WERI-Rb-1 (cell line): ENCODE measurements around the gene FGD1.

ENCODE experiments used
- DNase-seq: peaks from one replicate; pipeline ENCODE4 v3.0.0-alpha.2; 2020
- H3K27ac ChIP-seq: fragments of 250-450 bp; sonication (Bioruptor Pico); 2 replicates; pipeline ENCODE4 v1.5.1; 2020; ENCODE audit warnings: mild to moderate bottlenecking, moderate library complexity
- H3K27me3 ChIP-seq: fragments of 250-450 bp; sonication (Bioruptor Pico); 2 replicates; pipeline ENCODE4 v1.5.1; 2021; ENCODE audit warnings: mild to moderate bottlenecking, low read depth, moderate library complexity; ENCODE audit not compliant: insufficient read depth, severe bottlenecking
- H3K36me3 ChIP-seq: fragments of 250-450 bp; sonication (Bioruptor Pico); 2 replicates; pipeline ENCODE4 v1.5.1; 2020; ENCODE audit warnings: mild to moderate bottlenecking, moderate library complexity
- H3K4me3 ChIP-seq: 2 replicates; pipeline ENCODE4 v1.5.1; 2011; ENCODE audit warnings: low read depth, mild to moderate bottlenecking, control low read depth, low read length
- H3K9me3 ChIP-seq: fragments of 250-450 bp; sonication (Bioruptor Pico); 2 replicates; pipeline ENCODE4 v1.5.1; 2021; ENCODE audit warnings: mild to moderate bottlenecking, moderate library complexity; ENCODE audit not compliant: severe bottlenecking
- CTCF ChIP-seq: IDR thresholded peaks from 2 replicates; pipeline ENCODE4 v1.5.1; 2011; ENCODE audit warnings: low read depth, mild to moderate bottlenecking, control low read depth, inconsistent platforms, low read length

FGD1 gene

GRCh38 chrX:54447461-54447860 lies 48.6 kb downstream of the FGD1 start:
- TF ChIP-seq CTCF, result peak; percentile 42
- peaks cover 5% of the 10 kb centered on the region for H3K27me3 ChIP-seq
- no peak overlapping the region for H3K4me3 ChIP-seq
- H3K9me3 ChIP-seq, result no peaks in the 10 kb centered on the region
- H3K36me3 ChIP-seq, result peaks cover 7% of the 10 kb centered on the region; the same call in 1 of the 2 replicates
- no peak overlapping the region for H3K27ac ChIP-seq
- DNase-seq, result no peak

GRCh38 chrX:54446084-54446483 lies 50.0 kb downstream of the FGD1 start:
- H3K27ac ChIP-seq, result no peak overlapping the region
- peaks cover 7% of the 10 kb centered on the region; the same call in 1 of the 2 replicates for H3K36me3 ChIP-seq
- DNase-seq, result no peak
- H3K9me3 ChIP-seq, result no peaks in the 10 kb centered on the region
- TF ChIP-seq CTCF, result no peak
- H3K27me3 ChIP-seq, result peaks cover 5% of the 10 kb centered on the region
- H3K4me3 ChIP-seq, result no peak overlapping the region

- Histone ChIP-seq H3K9me3 (no peaks in the 10 kb centered on the region), H3K36me3 (peaks cover 4% of the 10 kb centered on the region; the same call in 1 of the 2 replicates), H3K4me3 (no peak overlapping the region), H3K27ac (no peak overlapping the region), H3K27me3 (peaks cover 5% of the 10 kb centered on the region)
- no peak for DNase-seq
- TF ChIP-seq CTCF, result no peak
Observed at GRCh38 chrX:54444752-54445151, 51.3 kb downstream of the FGD1 start.

- Histone ChIP-seq H3K4me3 (no peak overlapping the region), H3K9me3 (no peaks in the 10 kb centered on the region), H3K27ac (no peak overlapping the region), H3K27me3 (peaks cover 5% of the 10 kb centered on the region), H3K36me3 (peaks cover 4% of the 10 kb centered on the region; the same call in 1 of the 2 replicates)
- no peak for DNase-seq
- TF ChIP-seq CTCF, result no peak
Observed at GRCh38 chrX:54442790-54443189, 53.2 kb downstream of the FGD1 start.

GRCh38 chrX:54439960-54440871 lies 55.8 kb downstream of the FGD1 start, which contains the start of gene TSR2:
Gene TSR2 (plus strand): TSS chrX:54440404. CDS start chrX:54440422, 18 bp downstream.
- Histone ChIP-seq H3K4me3 (peak within 1 kb of the TSS; percentile 89), H3K36me3 (peaks cover 4% of the 10 kb centered on the region; the same call in 1 of the 2 replicates), H3K27me3 (no peaks in the 10 kb centered on the region), H3K9me3 (no peaks in the 10 kb centered on the region), H3K27ac (peak within 1 kb of the TSS; percentile 74)
- DNase-seq, result peak; percentile 80
- TF ChIP-seq CTCF, result no peak
